GM12878 (cell line): Measurements from ENCODE around the gene DMKN. TPM values are rescaled to one million over a fixed set of nuclear protein-coding genes. Genes with fewer than 3 reads are reported as not detected.

ENCODE experiments used
- EED ChIP-seq: sonication (generic); IDR thresholded peaks from 2 replicates; pipeline ENCODE4 v1.6.1; 2016; ENCODE audit warnings: antibody characterized with exemption, low read depth
- EGR1 ChIP-seq, 2 experiments: IDR thresholded peaks; 1 replicate in 1 of 2; 2 replicates in 1 of 2; pipeline ENCODE4 v1.6.1; 2011 to 2012; ENCODE audit warnings: low read depth in 2 of 2, low read length in 2 of 2, borderline replicate concordance in 1 of 2, mild to moderate bottlenecking in 1 of 2, moderate library complexity in 1 of 2
- FOXM1 ChIP-seq: IDR thresholded peaks from 2 replicates; pipeline ENCODE4 v1.6.1; 2012; ENCODE audit warnings: low read depth, mild to moderate bottlenecking, inconsistent platforms, low read length, moderate library complexity
- NFIC ChIP-seq: IDR thresholded peaks from 2 replicates; pipeline ENCODE4 v1.6.1; 2012; ENCODE audit warnings: low read depth, mild to moderate bottlenecking, inconsistent platforms, low read length, moderate library complexity
- PAX5 ChIP-seq: IDR thresholded peaks from 2 replicates; pipeline ENCODE4 v1.6.1; 2011; ENCODE audit warnings: low read depth, low read length, borderline replicate concordance
- SIX5 ChIP-seq: IDR thresholded peaks from 2 replicates; pipeline ENCODE4 v1.6.1; 2011; ENCODE audit warnings: mild to moderate bottlenecking, low read depth, low read length, moderate library complexity; ENCODE audit not compliant: severe bottlenecking
- SUZ12 ChIP-seq: fragments of 200-600 bp; sonication (generic); IDR thresholded peaks from one replicate; pipeline ENCODE4 v1.6.1; 2018; ENCODE audit warnings: antibody characterized with exemption, mild to moderate bottlenecking; ENCODE audit not compliant: unreplicated experiment
- polyA plus RNA-seq, 11 experiments: library from polyadenylated mRNA; depleted of rRNA in 4 of 11; unstranded in 6 of 11; stranded (reverse) in 5 of 11; fragments of >200 nt; fragmentation: Nextera tagmentation in 4 of 11; fragmentation: Illumina TruSeq in 1 of 11; extraction: Ambion mirVana in 4 of 11; extraction: Trizol in 1 of 11; gene quantifications; 1 replicate in 1 of 11; 2 replicates in 10 of 11; pipeline versions ENCODE4 v1.2.1 to v1.2.3, GENCODE V29; 2011 to 2016; ENCODE audit warnings: inconsistent platforms in 2 of 11, missing spikeins in 2 of 11, low read depth in 1 of 11
- total RNA-seq, 4 experiments: library from RNA; depleted of rRNA in 3 of 4; stranded (reverse); fragments of >200 nt in 3 of 4; fragmentation: Illumina TruSeq in 1 of 4; extraction: Trizol in 1 of 4; gene quantifications; 2 replicates each; pipeline versions ENCODE4 v1.2.1 to v1.2.3, GENCODE V29; 2013 to 2021
- TF ChIP-seq, protein P1 (sequence below): fragments of 450-650 bp; formaldehyde crosslinking; IDR thresholded peaks from 2 replicates; pipeline ENCODE4 v1.4.0; 2022; ENCODE audit warnings: mild to moderate bottlenecking, moderate library complexity
- TF ChIP-seq, protein P2 (sequence below): fragments of 450-650 bp; IDR thresholded peaks from 2 replicates; pipeline ENCODE4 v1.6.1; 2016; ENCODE audit warnings: mild to moderate bottlenecking
- TF ChIP-seq, protein P3 (sequence below): IDR thresholded peaks from 2 replicates; pipeline ENCODE4 v1.6.1; 2012; ENCODE audit warnings: low read depth, low read length, improper control_type of control experiment
- TF ChIP-seq, protein P4 (sequence below): fragments of 450-650 bp; IDR thresholded peaks from 2 replicates; pipeline ENCODE4 v1.6.1; 2014; ENCODE audit warnings: mild to moderate bottlenecking
- TF ChIP-seq, protein P5 (sequence below): fragments of 150-350 bp; IDR thresholded peaks from 2 replicates; pipeline ENCODE4 v1.6.1; 2016; ENCODE audit warnings: low read depth, low read length
- TF ChIP-seq, protein P6 (sequence below): IDR thresholded peaks from 2 replicates; pipeline ENCODE4 v1.6.1; 2012; ENCODE audit warnings: low read length, inconsistent platforms

DMKN gene
- total and polyA plus RNA-seq, 10 of the 15 experiments (the other 5 are each of a cell fraction or from before 2014, with no cell fraction given), result 36.4 to 114 (median 58.6) TPM

DNA sequence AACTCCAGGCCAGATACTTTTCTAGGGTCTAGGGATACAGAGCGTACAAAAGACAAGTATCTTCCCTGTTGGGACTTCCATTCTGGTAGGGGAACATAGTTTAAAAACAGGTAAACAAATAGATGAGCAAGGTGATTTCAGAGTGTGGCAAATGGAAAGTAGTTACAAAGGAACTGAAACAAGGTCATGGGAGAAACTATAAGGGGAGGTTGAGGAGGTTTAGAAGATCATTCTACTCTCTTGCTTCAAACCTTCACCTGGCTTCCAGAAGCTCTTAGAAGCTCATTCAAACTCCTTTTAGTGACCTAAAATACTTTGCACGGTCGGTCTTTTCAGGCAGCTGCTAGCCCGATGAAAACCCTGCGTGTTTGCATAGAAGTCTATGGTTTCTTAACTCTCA lies 56.3 kb downstream of the DMKN start (continued):
- TF ChIP-seq, protein P1, sequence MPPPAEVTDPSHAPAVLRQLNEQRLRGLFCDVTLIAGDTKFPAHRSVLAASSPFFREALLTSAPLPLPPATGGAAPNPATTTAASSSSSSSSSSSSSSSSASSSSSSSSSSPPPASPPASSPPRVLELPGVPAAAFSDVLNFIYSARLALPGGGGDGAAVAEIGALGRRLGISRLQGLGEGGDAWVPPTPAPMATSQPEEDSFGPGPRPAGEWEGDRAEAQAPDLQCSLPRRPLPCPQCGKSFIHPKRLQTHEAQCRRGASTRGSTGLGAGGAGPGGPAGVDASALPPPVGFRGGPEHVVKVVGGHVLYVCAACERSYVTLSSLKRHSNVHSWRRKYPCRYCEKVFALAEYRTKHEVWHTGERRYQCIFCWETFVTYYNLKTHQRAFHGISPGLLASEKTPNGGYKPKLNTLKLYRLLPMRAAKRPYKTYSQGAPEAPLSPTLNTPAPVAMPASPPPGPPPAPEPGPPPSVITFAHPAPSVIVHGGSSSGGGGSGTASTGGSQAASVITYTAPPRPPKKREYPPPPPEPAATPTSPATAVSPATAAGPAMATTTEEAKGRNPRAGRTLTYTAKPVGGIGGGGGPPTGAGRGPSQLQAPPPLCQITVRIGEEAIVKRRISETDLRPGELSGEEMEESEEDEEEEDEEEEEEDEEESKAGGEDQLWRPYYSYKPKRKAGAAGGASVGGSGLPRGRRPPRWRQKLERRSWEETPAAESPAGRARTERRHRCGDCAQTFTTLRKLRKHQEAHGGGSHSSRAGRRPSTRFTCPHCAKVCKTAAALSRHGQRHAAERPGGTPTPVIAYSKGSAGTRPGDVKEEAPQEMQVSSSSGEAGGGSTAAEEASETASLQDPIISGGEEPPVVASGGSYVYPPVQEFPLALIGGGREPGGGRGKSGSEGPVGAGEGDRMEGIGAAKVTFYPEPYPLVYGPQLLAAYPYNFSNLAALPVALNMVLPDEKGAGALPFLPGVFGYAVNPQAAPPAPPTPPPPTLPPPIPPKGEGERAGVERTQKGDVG (CRISPR knock-in tag), result no peak
- TF ChIP-seq, protein P2, sequence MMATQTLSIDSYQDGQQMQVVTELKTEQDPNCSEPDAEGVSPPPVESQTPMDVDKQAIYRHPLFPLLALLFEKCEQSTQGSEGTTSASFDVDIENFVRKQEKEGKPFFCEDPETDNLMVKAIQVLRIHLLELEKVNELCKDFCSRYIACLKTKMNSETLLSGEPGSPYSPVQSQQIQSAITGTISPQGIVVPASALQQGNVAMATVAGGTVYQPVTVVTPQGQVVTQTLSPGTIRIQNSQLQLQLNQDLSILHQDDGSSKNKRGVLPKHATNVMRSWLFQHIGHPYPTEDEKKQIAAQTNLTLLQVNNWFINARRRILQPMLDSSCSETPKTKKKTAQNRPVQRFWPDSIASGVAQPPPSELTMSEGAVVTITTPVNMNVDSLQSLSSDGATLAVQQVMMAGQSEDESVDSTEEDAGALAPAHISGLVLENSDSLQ, result no peak
- TF ChIP-seq, protein P3, sequence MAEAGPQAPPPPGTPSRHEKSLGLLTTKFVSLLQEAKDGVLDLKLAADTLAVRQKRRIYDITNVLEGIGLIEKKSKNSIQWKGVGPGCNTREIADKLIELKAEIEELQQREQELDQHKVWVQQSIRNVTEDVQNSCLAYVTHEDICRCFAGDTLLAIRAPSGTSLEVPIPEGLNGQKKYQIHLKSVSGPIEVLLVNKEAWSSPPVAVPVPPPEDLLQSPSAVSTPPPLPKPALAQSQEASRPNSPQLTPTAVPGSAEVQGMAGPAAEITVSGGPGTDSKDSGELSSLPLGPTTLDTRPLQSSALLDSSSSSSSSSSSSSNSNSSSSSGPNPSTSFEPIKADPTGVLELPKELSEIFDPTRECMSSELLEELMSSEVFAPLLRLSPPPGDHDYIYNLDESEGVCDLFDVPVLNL, result no peak
- TF ChIP-seq PAX5 (peak; percentile 40; the same call in 1 of the 2 replicates), EED (no peak), SIX5 (no peak), FOXM1 (peak; percentile 53; the same call in 1 of the 2 replicates), NFIC (peak; percentile 66), EGR1 (IDR thresholded peaks at IDR 0.05; ENCODE audit: borderline replicate concordance in 1 of 2, low read depth in 2 of 2, low read length in 2 of 2) (no peak), SUZ12 (no peak)
- TF ChIP-seq, protein P4, sequence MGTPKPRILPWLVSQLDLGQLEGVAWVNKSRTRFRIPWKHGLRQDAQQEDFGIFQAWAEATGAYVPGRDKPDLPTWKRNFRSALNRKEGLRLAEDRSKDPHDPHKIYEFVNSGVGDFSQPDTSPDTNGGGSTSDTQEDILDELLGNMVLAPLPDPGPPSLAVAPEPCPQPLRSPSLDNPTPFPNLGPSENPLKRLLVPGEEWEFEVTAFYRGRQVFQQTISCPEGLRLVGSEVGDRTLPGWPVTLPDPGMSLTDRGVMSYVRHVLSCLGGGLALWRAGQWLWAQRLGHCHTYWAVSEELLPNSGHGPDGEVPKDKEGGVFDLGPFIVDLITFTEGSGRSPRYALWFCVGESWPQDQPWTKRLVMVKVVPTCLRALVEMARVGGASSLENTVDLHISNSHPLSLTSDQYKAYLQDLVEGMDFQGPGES, result no peak
- TF ChIP-seq, protein P5, sequence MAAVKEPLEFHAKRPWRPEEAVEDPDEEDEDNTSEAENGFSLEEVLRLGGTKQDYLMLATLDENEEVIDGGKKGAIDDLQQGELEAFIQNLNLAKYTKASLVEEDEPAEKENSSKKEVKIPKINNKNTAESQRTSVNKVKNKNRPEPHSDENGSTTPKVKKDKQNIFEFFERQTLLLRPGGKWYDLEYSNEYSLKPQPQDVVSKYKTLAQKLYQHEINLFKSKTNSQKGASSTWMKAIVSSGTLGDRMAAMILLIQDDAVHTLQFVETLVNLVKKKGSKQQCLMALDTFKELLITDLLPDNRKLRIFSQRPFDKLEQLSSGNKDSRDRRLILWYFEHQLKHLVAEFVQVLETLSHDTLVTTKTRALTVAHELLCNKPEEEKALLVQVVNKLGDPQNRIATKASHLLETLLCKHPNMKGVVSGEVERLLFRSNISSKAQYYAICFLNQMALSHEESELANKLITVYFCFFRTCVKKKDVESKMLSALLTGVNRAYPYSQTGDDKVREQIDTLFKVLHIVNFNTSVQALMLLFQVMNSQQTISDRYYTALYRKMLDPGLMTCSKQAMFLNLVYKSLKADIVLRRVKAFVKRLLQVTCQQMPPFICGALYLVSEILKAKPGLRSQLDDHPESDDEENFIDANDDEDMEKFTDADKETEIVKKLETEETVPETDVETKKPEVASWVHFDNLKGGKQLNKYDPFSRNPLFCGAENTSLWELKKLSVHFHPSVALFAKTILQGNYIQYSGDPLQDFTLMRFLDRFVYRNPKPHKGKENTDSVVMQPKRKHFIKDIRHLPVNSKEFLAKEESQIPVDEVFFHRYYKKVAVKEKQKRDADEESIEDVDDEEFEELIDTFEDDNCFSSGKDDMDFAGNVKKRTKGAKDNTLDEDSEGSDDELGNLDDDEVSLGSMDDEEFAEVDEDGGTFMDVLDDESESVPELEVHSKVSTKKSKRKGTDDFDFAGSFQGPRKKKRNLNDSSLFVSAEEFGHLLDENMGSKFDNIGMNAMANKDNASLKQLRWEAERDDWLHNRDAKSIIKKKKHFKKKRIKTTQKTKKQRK, result no peak
- TF ChIP-seq, protein P6, sequence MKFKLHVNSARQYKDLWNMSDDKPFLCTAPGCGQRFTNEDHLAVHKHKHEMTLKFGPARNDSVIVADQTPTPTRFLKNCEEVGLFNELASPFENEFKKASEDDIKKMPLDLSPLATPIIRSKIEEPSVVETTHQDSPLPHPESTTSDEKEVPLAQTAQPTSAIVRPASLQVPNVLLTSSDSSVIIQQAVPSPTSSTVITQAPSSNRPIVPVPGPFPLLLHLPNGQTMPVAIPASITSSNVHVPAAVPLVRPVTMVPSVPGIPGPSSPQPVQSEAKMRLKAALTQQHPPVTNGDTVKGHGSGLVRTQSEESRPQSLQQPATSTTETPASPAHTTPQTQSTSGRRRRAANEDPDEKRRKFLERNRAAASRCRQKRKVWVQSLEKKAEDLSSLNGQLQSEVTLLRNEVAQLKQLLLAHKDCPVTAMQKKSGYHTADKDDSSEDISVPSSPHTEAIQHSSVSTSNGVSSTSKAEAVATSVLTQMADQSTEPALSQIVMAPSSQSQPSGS, result peak; percentile 68; the same call in 1 of the 2 replicates
